Right forelimb (tissue), 1 donor: ENCODE data around the gene HRH2.
"Not testable (repeated sequence)": the region's sequence is repeated elsewhere in the genome, so short reads cannot be mapped to it uniquely, and the experiment has no call there.

ENCODE experiments used
- DNase-seq: peaks from one replicate; pipeline ENCODE4 v3.0.0-alpha.2; 2018

Gene HRH2

DNA sequence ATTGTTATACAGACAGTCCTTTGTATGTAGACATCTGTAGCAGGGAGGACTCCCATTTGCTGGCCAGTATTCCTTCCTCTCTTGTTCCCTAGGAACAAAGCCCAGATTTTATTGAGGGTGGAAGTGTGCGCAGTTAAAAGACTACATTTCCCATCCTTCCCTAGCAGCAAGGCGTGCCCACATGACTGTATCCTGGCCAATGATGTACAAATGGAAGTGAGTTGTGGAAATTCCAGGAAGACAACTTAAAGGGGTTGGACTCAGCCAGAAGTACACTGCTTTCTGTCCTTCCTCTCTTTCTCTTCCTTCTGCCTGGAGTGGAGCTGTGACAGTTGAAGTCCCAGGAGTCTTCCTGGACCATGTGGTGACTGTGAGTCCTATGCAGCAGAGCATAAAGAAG lies 89.0 kb downstream of the HRH2 start:
- DNase-seq = no peak

GRCh38 chr5:175747539-175748060 lies 89.7 kb downstream of the HRH2 start:
- DNase-seq = no peak

DNA sequence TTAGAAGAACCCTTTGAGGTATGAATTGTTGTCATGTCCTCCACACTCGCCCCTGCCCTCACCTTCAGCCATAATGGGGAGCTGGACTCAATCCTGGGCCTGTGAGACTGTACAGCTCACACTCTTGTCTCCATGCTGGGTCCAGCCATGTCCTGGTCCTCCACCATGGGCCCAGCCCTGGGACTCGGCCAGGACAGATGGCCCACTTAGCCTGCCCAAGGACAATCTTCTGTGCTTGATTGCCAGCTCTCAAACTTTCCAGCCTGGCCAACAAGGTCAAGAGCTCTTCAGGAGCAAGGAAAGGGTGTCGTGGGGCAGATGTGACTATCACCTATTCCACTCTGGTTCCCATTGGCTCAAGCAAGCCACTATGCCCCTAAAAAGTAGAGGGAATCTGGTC lies 90.8 kb downstream of the HRH2 start:
- no peak for DNase-seq

DNA sequence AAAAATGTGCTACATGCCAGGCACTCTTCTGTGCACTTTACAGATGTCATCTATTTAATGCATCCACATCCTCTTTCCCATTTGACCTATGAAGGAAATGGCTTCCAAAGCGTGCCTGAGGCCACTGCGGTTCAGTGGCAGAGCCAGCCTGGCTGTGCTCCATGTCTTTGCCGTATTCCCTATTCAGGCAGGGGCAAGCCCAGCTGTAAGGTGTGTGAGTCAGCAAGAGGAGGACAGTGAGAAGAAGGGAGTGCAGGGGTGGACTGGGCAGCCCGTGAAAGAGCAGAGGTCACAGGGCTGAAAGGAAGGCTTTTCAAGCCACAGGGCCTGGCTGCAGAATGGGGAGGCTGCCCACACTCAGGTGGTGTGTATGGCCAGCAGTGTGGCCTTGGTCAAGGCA lies 91.7 kb downstream of the HRH2 start:
- no peak for DNase-seq

DNA sequence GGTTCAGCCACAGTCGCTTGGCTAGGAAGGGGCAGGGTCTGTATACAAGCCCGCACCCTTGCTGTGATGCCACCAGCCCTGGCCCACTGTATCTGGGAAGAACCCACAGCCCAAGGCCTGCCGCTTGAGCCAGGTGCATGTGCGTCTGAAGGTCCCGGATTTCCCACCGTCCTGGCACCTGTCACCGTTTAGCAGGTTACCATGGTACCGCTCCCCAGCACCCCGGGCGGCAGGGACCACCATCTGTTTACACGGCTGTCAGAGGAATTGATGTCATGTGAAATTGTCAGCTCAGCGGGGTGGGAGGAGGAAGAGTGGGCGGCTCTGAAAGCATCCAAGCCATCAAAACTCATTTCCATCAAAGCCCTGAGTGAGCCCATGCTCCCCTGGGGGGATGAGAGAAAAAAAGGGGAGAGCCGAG lies 92.7 kb downstream of the HRH2 start:
- DNase-seq = no peak

- no peak for DNase-seq
Measured at GRCh38 chr5:175751369-175751768, 93.5 kb downstream of the HRH2 start.

DNA sequence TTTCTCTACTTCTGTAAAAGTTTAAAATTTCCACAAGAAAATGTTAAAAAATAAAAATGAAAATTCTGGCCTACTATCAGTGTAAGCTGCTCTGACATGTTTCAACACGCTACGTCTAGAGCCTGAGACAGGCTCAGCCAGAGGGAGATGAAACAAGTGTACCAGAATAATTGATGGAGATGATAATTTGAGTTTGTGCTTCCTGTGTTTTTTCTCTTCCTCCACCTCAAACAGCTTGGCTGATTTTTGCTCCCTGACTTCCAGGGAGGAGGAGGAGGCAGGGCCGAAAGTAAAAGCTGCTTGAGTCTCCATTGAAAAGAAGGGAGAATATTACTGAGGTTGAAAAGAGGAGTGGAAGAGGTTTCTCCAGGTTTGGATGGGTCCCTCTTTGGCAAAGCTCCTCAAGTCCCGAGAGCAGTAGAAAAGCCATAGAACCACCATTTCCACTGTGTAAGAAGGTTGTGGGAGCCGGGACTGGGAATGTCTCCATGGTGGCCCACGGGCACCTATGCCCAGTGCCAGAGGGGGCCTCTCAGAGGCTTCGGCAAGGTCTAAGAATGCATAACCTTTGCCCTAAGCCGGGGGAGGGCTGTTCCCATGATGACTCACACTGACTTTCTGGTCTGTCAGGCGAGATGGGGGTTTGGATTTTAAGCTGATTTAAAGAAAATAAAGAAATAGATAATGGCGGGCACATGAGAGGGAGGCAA lies 95.1 kb downstream of the HRH2 start:
- no peak for DNase-seq

- no peak for DNase-seq
Measured at GRCh38 chr5:175753536-175754402, 95.9 kb downstream of the HRH2 start.

GRCh38 chr5:175759991-175760390 lies 102.1 kb downstream of the HRH2 start:
- not testable (repeated sequence) for DNase-seq
